A549 (cell line): Measurements from ENCODE around the gene HMGXB3.

Experiments
- EP300 ChIP-seq, 2 experiments: fragments of >200 bp; sonication (Bioruptor Twin); formaldehyde crosslinking; IDR thresholded peaks; 2 replicates in 1 of 2; 3 replicates in 1 of 2; pipeline ENCODE4 v1.6.1; 2016 to 2017
- FOSL2 ChIP-seq, 2 experiments: fragments of 450-650 bp in 1 of 2; fragments of >200 bp in 1 of 2; sonication (Bioruptor Twin) in 1 of 2; formaldehyde crosslinking; IDR thresholded peaks; 2 replicates each; pipeline versions ENCODE4 v1.5.0 to v1.6.1; 2016 to 2020; ENCODE audit warnings: mild to moderate bottlenecking in 1 of 2, moderate library complexity in 1 of 2
- HEYL ChIP-seq: fragments of 250-450 bp; sonication (Bioruptor Pico); IDR thresholded peaks from 2 replicates; pipeline ENCODE4 v1.8.0; 2021; ENCODE audit warnings: mild to moderate bottlenecking, moderate library complexity
- KDM1A ChIP-seq: fragments of 200-600 bp; sonication (generic); IDR thresholded peaks from 2 replicates; pipeline ENCODE4 v1.6.1; 2016; ENCODE audit warnings: low read depth, mild to moderate bottlenecking
- MAFK ChIP-seq: fragments of 450-650 bp; IDR thresholded peaks from 2 replicates; pipeline ENCODE4 v1.6.1; 2014; ENCODE audit not compliant: partially characterized antibody
- NFE2L2 ChIP-seq: fragments of 150-350 bp; conservative IDR thresholded peaks from 2 replicates; pipeline ENCODE4 v1.6.1; 2014; ENCODE audit warnings: low read length
- PHF8 ChIP-seq: fragments of 200-600 bp; sonication (generic); IDR thresholded peaks from 2 replicates; pipeline ENCODE4 v1.6.1; 2016; ENCODE audit warnings: low read depth, mild to moderate bottlenecking, antibody characterized with exemption, moderate library complexity, borderline replicate concordance
- POLR2A ChIP-seq: IDR thresholded peaks from 2 replicates; pipeline ENCODE4 v1.6.1; 2012; ENCODE audit warnings: mild to moderate bottlenecking, low read length
- RAD21 ChIP-seq, 2 experiments: fragments of >200 bp in 1 of 2; sonication (Bioruptor Twin) in 1 of 2; formaldehyde crosslinking in 1 of 2; IDR thresholded peaks in 1 of 2; conservative IDR thresholded peaks in 1 of 2; 2 replicates in 1 of 2; 3 replicates in 1 of 2; pipeline ENCODE4 v1.6.1; 2012 to 2018; ENCODE audit warnings: inconsistent platforms in 1 of 2
- SMC3 ChIP-seq: fragments of >200 bp; sonication (Bioruptor Twin); formaldehyde crosslinking; IDR thresholded peaks from 3 replicates; pipeline ENCODE4 v1.6.1; 2018; ENCODE audit warnings: inconsistent platforms
- TF ChIP-seq, protein P1 (sequence below): IDR thresholded peaks from 2 replicates; pipeline ENCODE4 v1.6.1; 2012
- TF ChIP-seq, protein P2 (sequence below): fragments of >200 bp; sonication (Bioruptor Twin); formaldehyde crosslinking; IDR thresholded peaks from 3 replicates; pipeline ENCODE4 v1.5.1; 2016

- TF ChIP-seq MAFK (no peak), POLR2A (no peak), EP300 (IDR thresholded peaks at IDR 0.05) (no peak), PHF8 (no peak), NFE2L2 (no peak), HEYL (no peak), KDM1A (no peak), RAD21 (conservative IDR thresholded peaks at IDR 0.05 in 1 of 2, IDR thresholded peaks at IDR 0.05 in 1 of 2) (no peak), FOSL2 (IDR thresholded peaks at IDR 0.05) (no peak), FOSL2 (CRISPR knock-in tag; IDR thresholded peaks at IDR 0.05) (no peak), SMC3 (no peak)
- TF ChIP-seq, protein P1, sequence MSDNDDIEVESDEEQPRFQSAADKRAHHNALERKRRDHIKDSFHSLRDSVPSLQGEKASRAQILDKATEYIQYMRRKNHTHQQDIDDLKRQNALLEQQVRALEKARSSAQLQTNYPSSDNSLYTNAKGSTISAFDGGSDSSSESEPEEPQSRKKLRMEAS = no peak
- TF ChIP-seq, protein P2, sequence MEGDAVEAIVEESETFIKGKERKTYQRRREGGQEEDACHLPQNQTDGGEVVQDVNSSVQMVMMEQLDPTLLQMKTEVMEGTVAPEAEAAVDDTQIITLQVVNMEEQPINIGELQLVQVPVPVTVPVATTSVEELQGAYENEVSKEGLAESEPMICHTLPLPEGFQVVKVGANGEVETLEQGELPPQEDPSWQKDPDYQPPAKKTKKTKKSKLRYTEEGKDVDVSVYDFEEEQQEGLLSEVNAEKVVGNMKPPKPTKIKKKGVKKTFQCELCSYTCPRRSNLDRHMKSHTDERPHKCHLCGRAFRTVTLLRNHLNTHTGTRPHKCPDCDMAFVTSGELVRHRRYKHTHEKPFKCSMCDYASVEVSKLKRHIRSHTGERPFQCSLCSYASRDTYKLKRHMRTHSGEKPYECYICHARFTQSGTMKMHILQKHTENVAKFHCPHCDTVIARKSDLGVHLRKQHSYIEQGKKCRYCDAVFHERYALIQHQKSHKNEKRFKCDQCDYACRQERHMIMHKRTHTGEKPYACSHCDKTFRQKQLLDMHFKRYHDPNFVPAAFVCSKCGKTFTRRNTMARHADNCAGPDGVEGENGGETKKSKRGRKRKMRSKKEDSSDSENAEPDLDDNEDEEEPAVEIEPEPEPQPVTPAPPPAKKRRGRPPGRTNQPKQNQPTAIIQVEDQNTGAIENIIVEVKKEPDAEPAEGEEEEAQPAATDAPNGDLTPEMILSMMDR = no peak
These were observed 43.8 kb downstream of the HMGXB3 start for GRCh38 chr5:150044329-150044681.
